Tibial nerve (tissue), 4 donors: Measurements from ENCODE around the gene SLC30A9. TPM values are rescaled to one million over a fixed set of nuclear protein-coding genes. Genes with fewer than 3 reads are reported as not detected.

Experiments
- DNase-seq, 2 donors: peaks; one replicate each; pipeline ENCODE4 v3.0.0-alpha.2; 2019; ENCODE audit warnings: low spot score in 2 of 2
- H3K27ac ChIP-seq, 4 donors: fragments of 200-600 bp; sonication (generic) in 3 of 4; one replicate each; pipeline ENCODE4 v1.5.1; 2017 to 2019; ENCODE audit warnings: mild to moderate bottlenecking in 1 of 4
- H3K27me3 ChIP-seq, 2 donors: fragments of 200-600 bp; sonication (generic) in 1 of 2; one replicate each; pipeline versions ENCODE4 v1.5.1 to v1.6.0; 2017 to 2019
- H3K36me3 ChIP-seq, 3 donors: fragments of 200-600 bp; sonication (generic); one replicate each; pipeline ENCODE4 v1.5.1; 2018 to 2019
- H3K4me1 ChIP-seq, 4 donors: fragments of 200-600 bp; sonication (generic) in 3 of 4; one replicate each; pipeline ENCODE4 v1.5.1; 2017 to 2019
- H3K4me3 ChIP-seq, 4 donors: fragments of 200-600 bp; sonication (generic) in 3 of 4; one replicate each; pipeline ENCODE4 v1.5.1; 2017 to 2019; ENCODE audit warnings: mild to moderate bottlenecking in 1 of 4, moderate library complexity in 1 of 4
- H3K9me3 ChIP-seq, 4 donors: fragments of 200-600 bp; sonication (generic) in 3 of 4; one replicate each; pipeline ENCODE4 v1.5.1; 2017 to 2019
- CTCF ChIP-seq, 5 experiments: fragments of 200-600 bp in 3 of 5; fragments of 450-650 bp in 2 of 5; sonication (generic) in 3 of 5; IDR thresholded peaks; one replicate each; pipeline ENCODE4 v1.5.1; 2016 to 2019; ENCODE audit warnings: antibody characterized with exemption in 5 of 5, mild to moderate bottlenecking in 3 of 5, moderate library complexity in 2 of 5
- EP300 ChIP-seq, 2 donors: sonication (generic); formaldehyde crosslinking; IDR thresholded peaks; one replicate each; pipeline ENCODE4 v1.6.1; 2017; ENCODE audit warnings: antibody characterized with exemption in 2 of 2, mild to moderate bottlenecking in 1 of 2
- POLR2A ChIP-seq, 2 donors: fragments of 450-650 bp; IDR thresholded peaks; one replicate each; pipeline ENCODE4 v1.6.1; 2017; ENCODE audit warnings: antibody characterized with exemption in 2 of 2, mild to moderate bottlenecking in 2 of 2, moderate library complexity in 2 of 2
- WGBS, 2 donors: methylation state at CpG; one replicate each; pipeline ENCODE4 v1.1.5; 2018; 5-methylcytosine and 5-hydroxymethylcytosine counted together
- total RNA-seq, 4 donors: library from RNA; depleted of rRNA; stranded (reverse); fragments of >200 nt; gene quantifications; one replicate each; pipeline ENCODE4 v1.1.0, GENCODE V29; 2016

Gene SLC30A9
- total RNA-seq, 4 donors from 2014 or later = 48.5 to 65.3 (median 62.1) TPM

GRCh38 chr4:42123071-42123644, 132.8 kb downstream of the SLC30A9 start:
- Histone ChIP-seq H3K27me3 (peaks cover 0 to 9% of the 10 kb centered on the region in 2 donors), H3K9me3 (no peaks in the 10 kb centered on the region), H3K27ac (no peak overlapping the region), H3K4me1 (no peaks in the 10 kb centered on the region), H3K36me3 (no peaks in the 10 kb centered on the region), H3K4me3 (no peak overlapping the region)
- 87 to 88% methylated on average over 2 of the region's 2 CpGs for WGBS, 2 donors
- no peak for DNase-seq
- TF ChIP-seq POLR2A (IDR thresholded peaks at IDR 0.05) (no peak), EP300 (IDR thresholded peaks at IDR 0.05) (no peak), CTCF (IDR thresholded peaks at IDR 0.05) (no peak)

- TF ChIP-seq EP300 (IDR thresholded peaks at IDR 0.05) (no peak), POLR2A (IDR thresholded peaks at IDR 0.05) (no peak), CTCF (IDR thresholded peaks at IDR 0.05) (no peak)
- Histone ChIP-seq H3K27ac (no peak overlapping the region), H3K36me3 (no peaks in the 10 kb centered on the region), H3K9me3 (no peaks in the 10 kb centered on the region), H3K4me1 (no peaks in the 10 kb centered on the region), H3K4me3 (no peak overlapping the region), H3K27me3 (no peaks in the 10 kb centered on the region)
- 84 to 85% methylated on average over 7 of the region's 7 CpGs for WGBS, 2 donors
- DNase-seq = no peak
These were observed 141.8 kb downstream of the SLC30A9 start for GRCh38 chr4:42132099-42132498.

DNA sequence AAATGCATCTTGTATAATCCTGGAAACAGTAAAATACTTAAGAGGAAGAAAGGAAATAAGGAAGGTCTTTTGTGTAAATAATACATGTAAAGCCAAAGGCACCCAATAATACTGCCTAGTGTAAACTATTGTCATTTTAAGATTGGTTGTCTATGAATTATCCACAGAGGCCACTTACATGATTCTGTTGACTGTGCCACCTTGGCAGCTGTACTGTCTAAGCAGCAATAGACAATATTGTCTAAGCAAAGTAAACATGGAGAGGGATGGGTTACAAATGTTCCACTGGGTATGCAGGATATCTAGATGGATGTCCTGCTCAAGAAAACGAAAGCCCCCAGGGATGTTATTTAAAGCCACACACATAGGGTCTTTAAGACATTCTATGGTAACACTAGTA, 142.7 kb downstream of the SLC30A9 start:
- Histone ChIP-seq H3K27ac (no peak overlapping the region), H3K9me3 (no peaks in the 10 kb centered on the region), H3K27me3 (no peaks in the 10 kb centered on the region), H3K4me1 (no peaks in the 10 kb centered on the region), H3K4me3 (no peak overlapping the region), H3K36me3 (no peaks in the 10 kb centered on the region)
- WGBS, 2 donors = 59 to 79% methylated on average over 1 of the region's 1 CpG
- TF ChIP-seq POLR2A (IDR thresholded peaks at IDR 0.05) = no peak
- no peak for TF ChIP-seq CTCF (IDR thresholded peaks at IDR 0.05)
- no peak for DNase-seq

GRCh38 chr4:42136371-42136770, 146.0 kb downstream of the SLC30A9 start:
- DNase-seq = no peak
- H3K4me1 ChIP-seq = no peaks in the 10 kb centered on the region
- H3K27me3 ChIP-seq = no peaks in the 10 kb centered on the region
- no peaks in the 10 kb centered on the region for H3K9me3 ChIP-seq
- no peak overlapping the region for H3K4me3 ChIP-seq
- no peak overlapping the region for H3K27ac ChIP-seq
- WGBS, 2 donors = 53 to 63% methylated on average over 3 of the region's 3 CpGs
- TF ChIP-seq CTCF (IDR thresholded peaks at IDR 0.05) (no peak), POLR2A (IDR thresholded peaks at IDR 0.05) (no peak), EP300 (IDR thresholded peaks at IDR 0.05) (no peak)
- no peaks in the 10 kb centered on the region for H3K36me3 ChIP-seq

Other genes with a start within 250 kb of the SLC30A9 start
- gene PHOX2B, start 241.8 kb upstream of the SLC30A9 start, total RNA-seq = not detected
- gene TMEM33, start 55.1 kb upstream of the SLC30A9 start, total RNA-seq = 10 to 100 TPM; 40.2 to 76.4 (median 43.1) TPM
- gene DCAF4L1, start 8.8 kb upstream of the SLC30A9 start, total RNA-seq = under 1 TPM in 3 of 4 donors, not detected in 1; under 0.01 to 0.30 (median 0.21) TPM
- gene BEND4, start 162.1 kb downstream of the SLC30A9 start, total RNA-seq = under 1 TPM; 0.22 to 0.98 (median 0.51) TPM